HG02885 (cell line): ENCODE measurements around the gene NIPA2.

ENCODE experiments used
- ATAC-seq: cut with Tn5 transposase; IDR thresholded peaks from one replicate; pipeline ENCODE4 v1.9.1; 2021; ENCODE audit warnings: mild to moderate bottlenecking; ENCODE audit not compliant: unreplicated experiment, poor library complexity

NIPA2 gene

DNA sequence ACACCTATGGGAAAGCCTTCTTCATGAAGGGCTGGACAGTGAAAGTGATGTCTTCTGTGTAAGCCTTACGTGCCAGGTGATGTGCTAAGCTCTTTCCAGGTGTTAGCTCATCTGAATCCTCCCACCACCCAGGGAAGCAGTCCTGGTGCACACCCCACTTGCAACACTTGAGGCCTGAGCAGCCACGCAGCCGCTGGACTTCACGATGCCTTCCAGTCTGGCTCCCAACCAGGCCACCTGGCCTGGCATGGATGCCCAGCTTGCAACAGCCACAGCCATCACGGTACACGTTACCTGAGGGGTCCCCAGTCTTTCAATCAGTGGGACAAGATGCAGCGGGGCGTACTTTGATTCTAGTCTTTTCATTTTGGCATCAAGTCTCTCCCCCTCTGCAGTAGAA, 35.8 kb downstream of the NIPA2 start:
- ATAC-seq: no peak

- no peak for ATAC-seq
These were observed 36.5 kb downstream of the NIPA2 start for GRCh38 chr15:22874966-22875365.

DNA sequence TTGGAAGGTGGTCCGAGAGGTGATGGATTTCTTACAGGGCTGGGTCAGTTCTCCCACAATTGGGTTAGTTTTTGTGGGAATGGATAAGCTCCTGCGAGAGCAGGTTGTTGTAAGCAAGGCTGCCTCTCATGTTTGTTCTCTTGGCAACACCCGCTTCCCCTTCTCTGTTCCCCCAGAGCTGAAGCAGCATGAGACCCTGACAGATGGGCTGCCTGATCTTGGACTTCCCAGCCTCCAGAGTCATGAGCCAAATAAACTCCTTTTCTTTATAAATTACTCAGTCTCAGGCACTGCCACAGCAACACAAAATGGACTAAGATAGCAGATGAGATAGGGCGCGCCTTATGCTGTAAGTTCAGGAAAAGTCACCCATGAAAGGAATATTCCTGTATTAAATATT, 38.7 kb downstream of the NIPA2 start:
- ATAC-seq: no peak

GRCh38 chr15:22877607-22878006, 39.1 kb downstream of the NIPA2 start:
- ATAC-seq: no peak

DNA sequence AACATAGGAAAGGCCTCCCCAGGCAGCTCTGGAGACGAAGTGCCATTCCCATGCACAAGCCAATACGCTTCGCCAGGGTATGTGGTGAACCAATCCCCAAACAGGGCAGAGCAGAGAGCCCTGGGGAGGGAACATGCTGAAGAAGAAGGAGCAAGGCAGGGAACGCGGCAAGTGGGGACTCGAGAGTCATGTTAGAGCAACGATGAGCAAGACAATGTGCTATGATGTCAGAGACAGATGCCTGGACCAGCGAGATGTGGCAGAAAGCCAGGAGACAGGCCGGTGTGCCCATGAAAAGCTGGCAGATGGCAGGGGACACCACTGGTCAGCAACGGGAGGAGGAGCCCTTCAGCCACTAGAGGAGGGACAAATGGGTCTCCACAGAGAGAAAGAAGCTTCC, 39.6 kb downstream of the NIPA2 start:
- no peak for ATAC-seq

GRCh38 chr15:22880068-22880980, 41.9 kb downstream of the NIPA2 start:
- no peak for ATAC-seq

DNA sequence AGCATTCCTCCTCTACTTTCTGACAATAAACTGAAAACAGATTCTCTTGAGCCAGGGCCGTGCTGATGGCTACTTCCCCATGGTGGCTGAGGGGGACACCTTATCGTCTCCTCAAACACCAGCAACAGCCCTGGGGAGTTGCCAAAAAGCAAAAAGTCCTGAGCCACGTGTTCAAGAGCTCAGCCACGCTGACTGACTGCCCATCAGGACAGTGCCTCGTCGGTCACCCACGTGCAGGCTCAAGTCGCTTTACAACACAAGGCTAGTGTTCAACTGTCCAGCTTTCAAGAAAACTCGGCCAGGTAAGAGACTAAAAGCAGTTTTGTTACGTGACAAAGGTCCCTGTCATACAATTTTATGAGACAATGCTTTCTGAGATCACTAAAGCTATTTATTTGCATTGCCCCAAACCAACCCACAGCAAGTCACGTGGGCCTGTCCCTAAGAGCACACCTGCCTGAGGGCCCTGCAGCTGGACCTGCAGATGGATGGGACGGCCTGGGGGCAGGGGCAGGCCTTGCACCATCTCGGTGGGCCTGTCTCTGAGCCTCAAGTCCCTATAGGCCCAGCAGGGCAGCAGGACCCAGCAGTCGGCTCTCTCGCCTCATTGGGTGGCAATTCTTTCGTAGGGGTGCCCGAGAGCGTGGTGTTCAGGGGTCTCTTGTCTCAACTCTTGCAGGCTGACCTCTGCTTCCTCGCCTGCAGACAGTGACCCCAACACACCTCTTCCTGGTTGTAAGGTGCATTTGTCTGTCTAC, 42.7 kb downstream of the NIPA2 start:
- no peak for ATAC-seq

GRCh38 chr15:22881739-22882440, 43.4 kb downstream of the NIPA2 start:
- no peak for ATAC-seq

DNA sequence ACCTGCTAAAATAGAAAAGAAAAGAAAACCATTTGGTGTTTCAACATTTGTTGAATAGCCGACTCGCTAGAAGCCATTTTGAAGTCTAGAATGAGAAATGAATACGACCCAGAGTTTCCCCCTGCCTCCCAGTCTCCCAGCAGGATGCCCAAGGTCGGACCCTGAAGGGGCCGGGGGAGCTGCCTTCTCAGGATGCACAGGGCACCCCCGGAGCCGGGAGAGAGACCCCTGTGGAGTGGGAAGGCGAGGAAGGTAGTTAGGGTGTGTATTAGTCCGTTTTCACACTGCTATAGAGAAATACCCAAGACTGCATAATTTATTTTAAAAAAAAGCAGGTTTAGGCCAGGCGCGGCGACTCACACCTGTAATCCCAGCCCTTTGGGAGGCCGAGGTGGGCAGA, 44.7 kb downstream of the NIPA2 start:
- ATAC-seq: no peak

- ATAC-seq: no peak
These were observed 45.9 kb downstream of the NIPA2 start for GRCh38 chr15:22884344-22884743.

DNA sequence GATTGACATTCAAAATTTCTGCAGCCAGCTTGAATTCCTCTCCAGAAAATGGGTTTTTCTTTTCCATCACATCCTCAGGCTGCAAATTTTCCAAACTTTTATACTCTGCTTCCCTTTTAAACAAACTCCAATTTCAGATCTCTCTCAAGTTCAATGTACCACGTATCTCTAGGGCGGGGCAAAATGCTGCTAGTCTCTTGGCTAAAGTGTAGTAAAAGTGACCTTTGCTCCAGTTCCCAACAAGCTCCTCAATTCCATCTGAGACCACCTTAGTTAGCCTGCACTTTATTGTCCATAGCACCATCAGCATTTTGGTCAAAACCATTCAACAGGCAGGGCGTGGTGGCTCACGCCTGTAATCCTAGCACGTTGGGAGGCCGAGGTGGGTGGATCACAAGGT, 46.7 kb downstream of the NIPA2 start:
- ATAC-seq: no peak

DNA sequence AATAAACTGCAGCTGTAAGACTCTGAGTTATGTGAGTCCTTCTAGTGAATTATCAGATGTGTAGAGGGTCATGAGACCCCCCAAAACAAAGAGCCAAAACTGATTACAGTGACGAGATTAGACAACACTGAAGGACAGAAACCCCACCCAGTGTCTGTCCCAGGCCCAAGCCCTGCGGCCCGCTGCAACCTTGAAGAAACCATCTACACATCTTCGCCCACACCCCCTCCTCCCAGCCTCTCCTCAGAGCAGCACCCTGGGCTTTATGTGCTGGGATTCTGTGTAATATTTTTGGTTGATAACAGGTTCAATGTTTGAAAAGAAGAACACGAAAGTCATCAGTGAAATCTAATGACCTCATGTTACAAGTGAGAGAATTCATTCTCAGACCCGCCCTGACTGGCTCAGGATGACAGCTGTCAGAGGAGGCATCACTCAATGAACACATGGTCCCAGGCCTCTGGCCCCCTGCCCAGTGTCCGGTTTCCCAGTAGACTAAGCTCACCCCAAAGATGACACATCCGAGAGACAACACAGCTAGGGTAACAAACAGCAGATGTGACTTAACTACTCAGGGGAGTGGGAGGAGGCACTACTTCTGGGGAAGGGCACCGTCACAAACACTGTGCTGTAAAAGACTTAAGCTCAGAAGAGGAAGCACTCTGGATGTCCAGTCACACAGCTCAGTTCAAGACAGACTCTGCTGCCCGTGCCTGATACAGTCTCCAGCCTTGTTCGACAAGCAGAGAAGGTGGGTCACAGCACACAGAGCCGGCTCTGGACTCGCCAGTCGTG, 48.9 kb downstream of the NIPA2 start:
- ATAC-seq: no peak

- ATAC-seq: no peak
These were observed 49.8 kb downstream of the NIPA2 start for GRCh38 chr15:22888120-22888859.

DNA sequence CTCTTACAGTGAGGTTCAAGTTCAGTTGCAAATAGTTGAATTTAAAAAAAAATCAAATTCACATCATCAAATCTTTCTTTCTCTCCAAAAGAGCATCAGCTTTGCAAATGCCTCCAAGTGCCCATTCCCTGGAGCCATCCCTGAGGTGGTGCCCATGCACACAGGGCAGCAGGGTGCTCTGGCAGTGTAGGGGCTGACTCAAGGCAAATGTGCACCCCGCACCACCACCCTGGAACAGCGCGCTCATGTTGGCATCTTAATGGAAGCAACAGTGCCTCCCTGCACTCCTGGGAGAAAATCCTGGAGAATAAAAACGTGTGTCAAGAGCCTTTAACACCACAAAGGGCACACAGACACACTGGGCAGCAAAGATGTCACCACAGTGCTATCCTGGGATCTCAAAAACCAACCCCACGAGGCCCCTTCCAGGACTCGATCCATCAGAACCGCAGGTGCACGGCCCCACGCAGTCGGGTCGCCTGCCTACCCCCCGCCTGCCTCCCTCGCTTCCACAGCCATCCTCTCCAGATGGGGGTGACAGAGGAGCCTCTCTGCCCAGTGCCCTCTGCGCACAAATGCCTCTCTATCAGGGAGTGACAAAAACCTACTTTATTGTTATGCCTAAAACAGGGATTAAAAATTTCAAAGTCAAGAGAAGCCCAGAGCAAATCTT, 50.8 kb downstream of the NIPA2 start:
- no peak for ATAC-seq

DNA sequence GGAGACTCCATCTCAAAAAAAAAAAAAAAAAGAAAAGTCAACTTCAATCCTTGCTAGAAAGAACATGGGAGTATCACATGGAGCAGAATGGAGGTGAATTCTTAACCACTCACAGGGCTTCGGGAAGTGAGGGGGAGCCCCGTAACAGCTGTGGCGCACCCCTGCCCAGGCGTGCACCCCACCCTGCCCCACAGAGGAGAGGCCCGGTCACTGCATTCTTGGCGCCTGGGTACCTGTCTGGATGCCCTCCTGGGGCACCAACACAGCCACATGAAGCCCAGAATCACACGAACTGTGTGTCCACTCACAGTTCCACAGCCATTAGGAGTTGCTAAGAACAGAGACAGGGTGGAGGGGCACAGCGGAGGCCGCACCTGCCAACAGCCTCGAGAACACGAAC, 51.8 kb downstream of the NIPA2 start:
- no peak for ATAC-seq

GRCh38 chr15:22891426-22892210, 53.2 kb downstream of the NIPA2 start:
- ATAC-seq: no peak

GRCh38 chr15:22892333-22892732, 53.9 kb downstream of the NIPA2 start:
- ATAC-seq: no peak

DNA sequence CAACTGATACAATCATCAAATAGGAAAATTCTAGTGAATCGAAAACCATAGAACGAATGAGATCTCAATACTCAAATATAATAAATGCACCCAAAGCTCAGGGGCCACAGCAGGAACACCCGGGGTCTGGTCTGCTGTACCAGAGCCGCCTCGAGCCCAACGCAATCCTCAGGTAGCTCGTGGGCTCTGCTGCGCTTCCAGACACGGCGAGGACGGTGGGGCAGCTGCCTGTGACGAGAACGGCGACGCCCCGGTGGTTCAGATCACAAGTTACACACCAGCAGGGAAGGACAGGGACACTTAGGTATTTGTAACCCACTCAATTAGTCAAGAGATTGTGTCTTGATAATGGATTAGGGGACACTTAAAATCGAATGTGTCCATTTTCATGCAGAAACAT, 54.6 kb downstream of the NIPA2 start:
- ATAC-seq: no peak
